Astrocyte of the spinal cord (primary cell): Measurements from ENCODE around the gene TRNT1.

Experiments
- DNase-seq: peaks from one replicate; pipeline ENCODE4 v3.0.0; 2011; ENCODE audit warnings: low read depth, low spot score
- H3K4me3 ChIP-seq: 2 replicates; pipeline ENCODE4 v1.5.1; 2011; ENCODE audit warnings: low read depth, mild to moderate bottlenecking, low read length, moderate library complexity
- CTCF ChIP-seq: IDR thresholded peaks from 2 replicates; pipeline ENCODE4 v1.5.1; 2012; ENCODE audit warnings: low read depth, mild to moderate bottlenecking, low read length, inconsistent platforms
- in situ Hi-C: cut with HindIII; loops from 2 replicates; pipeline ENCODE4 v1.10.0; 2017; ENCODE audit warnings: low sequenced_read_pairs

Gene TRNT1

DNA sequence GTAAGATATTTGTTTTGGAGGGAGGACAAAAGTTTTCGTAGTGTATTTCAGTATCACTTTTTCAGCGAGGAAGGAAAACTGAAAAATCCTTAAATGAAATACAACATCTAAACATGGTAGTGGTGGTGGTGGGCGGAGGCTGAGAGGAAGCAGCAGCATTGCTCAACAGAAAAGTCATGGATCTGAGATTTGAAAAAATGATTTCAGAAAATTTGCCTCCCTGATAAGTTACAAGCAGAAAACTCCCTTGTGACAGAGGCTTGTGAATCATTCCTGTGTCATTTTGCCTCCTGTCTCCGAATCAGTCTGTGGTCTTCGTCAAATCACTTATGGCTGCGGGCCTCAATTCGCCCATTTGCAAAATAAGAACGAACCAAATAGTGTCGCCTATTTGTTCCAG is 53.7 kb downstream of the TRNT1 start:
- DNase-seq, result no peak
- in situ Hi-C loops, result no loop called here
- TF ChIP-seq CTCF, result no peak
- H3K4me3 ChIP-seq, result no peak overlapping the region

DNA sequence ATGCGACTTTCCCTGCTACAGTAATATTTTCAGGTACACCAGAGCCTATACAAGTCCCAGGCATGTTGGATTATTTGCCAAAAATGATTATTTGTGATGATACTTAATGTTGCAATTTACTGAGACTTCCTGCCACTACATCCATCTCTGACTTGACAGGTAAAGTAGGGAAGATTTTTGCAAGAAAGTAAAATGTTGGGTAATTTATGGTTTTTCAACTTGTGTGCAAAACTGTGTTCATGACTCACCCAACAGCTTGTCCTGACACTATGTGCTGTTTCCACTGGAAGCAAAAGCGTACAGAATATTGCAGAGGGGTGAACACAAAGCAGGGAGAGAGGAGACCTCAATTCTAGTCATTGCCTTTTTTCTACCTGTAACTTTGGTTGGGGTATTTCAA is 58.1 kb downstream of the TRNT1 start:
- H3K4me3 ChIP-seq, result no peak overlapping the region
- in situ Hi-C loops, result no loop called here
- no peak for DNase-seq
- no peak for TF ChIP-seq CTCF

GRCh38 chr3:3189102-3189727 is 62.5 kb downstream of the TRNT1 start:
- in situ Hi-C loops, result no loop called here
- no peak for TF ChIP-seq CTCF
- no peak overlapping the region for H3K4me3 ChIP-seq
- no peak for DNase-seq

DNA sequence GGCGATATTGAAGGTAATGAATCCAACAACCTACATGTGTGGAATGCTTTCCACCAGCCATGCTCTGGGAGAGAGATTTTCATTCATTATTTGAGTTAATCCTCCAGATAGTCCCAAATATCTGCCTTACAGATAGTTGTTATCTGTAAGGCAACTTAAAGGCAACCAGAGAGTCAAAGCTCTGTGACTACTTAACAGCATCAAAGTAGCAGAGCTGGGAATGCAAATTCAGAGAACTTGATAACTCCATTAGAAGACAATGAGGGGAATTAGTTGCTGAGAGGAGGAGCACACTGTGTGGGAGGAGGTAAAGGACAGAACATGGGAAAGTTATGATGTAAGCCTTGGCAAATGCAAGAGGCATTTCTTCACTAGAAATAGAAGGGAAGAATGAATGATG is 63.2 kb downstream of the TRNT1 start:
- no peak for DNase-seq
- H3K4me3 ChIP-seq, result no peak overlapping the region
- TF ChIP-seq CTCF, result no peak
- in situ Hi-C loops, result no loop called here

- no peak overlapping the region for H3K4me3 ChIP-seq
- DNase-seq, result no peak
- TF ChIP-seq CTCF, result no peak
- in situ Hi-C loops, result no loop called here
Measured at GRCh38 chr3:3191675-3192285, 65.0 kb downstream of the TRNT1 start.

- no peak for DNase-seq
- no peak overlapping the region for H3K4me3 ChIP-seq
- TF ChIP-seq CTCF, result no peak
- in situ Hi-C loops, result no loop called here
Measured at GRCh38 chr3:3192286-3192675, 65.5 kb downstream of the TRNT1 start.
